Mucosa of descending colon (tissue), 3 donors: ENCODE measurements around the gene SYT15. TPM values are rescaled to one million over a fixed set of nuclear protein-coding genes. Genes with fewer than 3 reads are reported as not detected.

ENCODE experiments used
- ATAC-seq: fragments of 200-7000 bp; cut with Tn5 transposase; one replicate; pipeline ENCODE4 v1.9.1; 2020; ENCODE audit warnings: mild to moderate bottlenecking, moderate library complexity
- DNase-seq, 3 donors: peaks; one replicate each; pipeline ENCODE4 v3.0.0-alpha.2; 2020
- H3K36me3 ChIP-seq: fragments of 200-600 bp; one replicate; pipeline ENCODE4 v1.8.0; 2021; ENCODE audit warnings: low read depth, mild to moderate bottlenecking
- H3K4me1 ChIP-seq: fragments of 200-600 bp; one replicate; pipeline ENCODE4 v1.8.0; 2021; ENCODE audit warnings: low read depth, mild to moderate bottlenecking
- H3K4me3 ChIP-seq: fragments of 200-600 bp; one replicate; pipeline ENCODE4 v1.8.0; 2021; ENCODE audit warnings: mild to moderate bottlenecking
- H3K9me3 ChIP-seq: fragments of 200-600 bp; one replicate; pipeline ENCODE4 v1.8.0; 2021; ENCODE audit warnings: mild to moderate bottlenecking
- CTCF ChIP-seq: fragments of 200-600 bp; IDR thresholded peaks from one replicate; pipeline ENCODE4 v1.8.0; 2022; ENCODE audit warnings: antibody characterized with exemption, mild to moderate bottlenecking
- intact Hi-C, 2 donors: fragments of 100-400 bp; cut with DNase I in 1 of 2; cut with micrococcal nuclease in 1 of 2; formaldehyde crosslinking; loops; one replicate each; pipeline versions ENCODE4 v1.11.0 to v1.11.1; 2022; cut with DNase I, micrococcal nuclease
- total RNA-seq, 3 donors: library from RNA; stranded (reverse); fragmentation: NEBNext Ultra II Directional in 2 of 3; extraction: Animal tissue kit (Norgen Biotek cat#: 25700) in 2 of 3; gene quantifications; one replicate each; pipeline versions ENCODE4 v1.2.1 to v1.2.4, GENCODE V29; 2021 to 2023
- donor health status: DM: no; HTN: no; CAD: no; lungs with moderate emphysema.
- donor health status: DM: no; HTN: no; CAD: no.
- donor health status: DM: no; HTN: yes; CAD: no.

Gene SYT15
- total RNA-seq, 3 donors from 2014 or later = 1.4 to 3.2 (median 2.3) TPM

- intact Hi-C loops = no loop called here
- no peak for TF ChIP-seq CTCF
- Histone ChIP-seq H3K36me3 (no peaks in the 10 kb centered on the region), H3K4me1 (peaks cover 14% of the 10 kb centered on the region), H3K9me3 (no peaks in the 10 kb centered on the region), H3K4me3 (no peak overlapping the region)
- ATAC-seq (no peak), DNase-seq (peak in 2 of 3 donors; percentile 6 to 42)
Measured at GRCh38 chr10:46547541-46548497, 31.1 kb upstream of the SYT15 start.

GRCh38 chr10:46548498-46549090 lies 30.3 kb upstream of the SYT15 start:
- intact Hi-C loops = no loop called here
- ATAC-seq (no peak), DNase-seq (peak in 2 of 3 donors; percentile 4 to 52)
- Histone ChIP-seq H3K4me1 (peaks cover 21% of the 10 kb centered on the region), H3K9me3 (no peaks in the 10 kb centered on the region), H3K36me3 (no peaks in the 10 kb centered on the region), H3K4me3 (no peak overlapping the region)
- no peak for TF ChIP-seq CTCF

- peak in 1 of 3 donors; percentile 57 for DNase-seq
- Histone ChIP-seq H3K36me3 (no peaks in the 10 kb centered on the region), H3K4me3 (no peak overlapping the region), H3K4me1 (peaks cover 18% of the 10 kb centered on the region), H3K9me3 (no peaks in the 10 kb centered on the region)
- ATAC-seq = no peak
- intact Hi-C loops = no loop called here
- TF ChIP-seq CTCF = no peak
Measured at GRCh38 chr10:46549171-46550075, 29.5 kb upstream of the SYT15 start.

GRCh38 chr10:46550076-46550790 lies 28.7 kb upstream of the SYT15 start:
- peak in 2 of 3 donors; percentile 6 to 60 for DNase-seq
- no peak for ATAC-seq
- Histone ChIP-seq H3K36me3 (no peaks in the 10 kb centered on the region), H3K4me1 (peaks cover 16% of the 10 kb centered on the region), H3K4me3 (no peak overlapping the region), H3K9me3 (no peaks in the 10 kb centered on the region)
- intact Hi-C loops = no loop called here
- no peak for TF ChIP-seq CTCF
